Liver (tissue), 9 donors: ENCODE data around the gene SETD6. TPM values are rescaled to one million over a fixed set of nuclear protein-coding genes. Genes with fewer than 3 reads are reported as not detected.

Experiments used
- DNase-seq: peaks from one replicate; pipeline ENCODE4 v3.0.0-alpha.2; 2017; ENCODE audit warnings: low spot score
- H3K27ac ChIP-seq, 2 donors: one replicate each; pipeline ENCODE4 v1.7.0; 2013; ENCODE audit warnings: inconsistent platforms in 2 of 2, low read length in 2 of 2, control low read depth in 1 of 2, low read depth in 1 of 2, mild to moderate bottlenecking in 1 of 2
- H3K27me3 ChIP-seq, 4 donors: one replicate each; pipeline versions ENCODE4 v1.6.1 to v1.7.0; 2013; ENCODE audit warnings: low read length in 3 of 4, inconsistent platforms in 1 of 4, mild to moderate bottlenecking in 1 of 4, moderate library complexity in 1 of 4; ENCODE audit not compliant: control insufficient read depth in 4 of 4, insufficient read depth in 4 of 4
- H3K36me3 ChIP-seq, 4 donors: one replicate each; pipeline versions ENCODE4 v1.6.1 to v1.7.0; 2013; ENCODE audit warnings: low read length in 3 of 4, mild to moderate bottlenecking in 3 of 4, low read depth in 1 of 4, moderate library complexity in 1 of 4; ENCODE audit not compliant: control insufficient read depth in 4 of 4, insufficient read depth in 3 of 4
- H3K4me1 ChIP-seq, 4 donors: one replicate each; pipeline versions ENCODE4 v1.6.1 to v1.7.0; 2013; ENCODE audit warnings: low read length in 3 of 4, mild to moderate bottlenecking in 3 of 4, moderate library complexity in 1 of 4; ENCODE audit not compliant: control insufficient read depth in 4 of 4, insufficient read depth in 4 of 4
- H3K4me3 ChIP-seq, 3 donors: one replicate each; pipeline versions ENCODE4 v1.6.1 to v1.7.0; 2013; ENCODE audit warnings: low read length in 3 of 3, control low read depth in 1 of 3, low read depth in 1 of 3, mild to moderate bottlenecking in 1 of 3
- H3K9ac ChIP-seq, 2 donors: one replicate each; pipeline ENCODE4 v1.7.0; 2013; ENCODE audit warnings: low read length in 2 of 2, mild to moderate bottlenecking in 2 of 2, moderate library complexity in 2 of 2, control low read depth in 1 of 2, low read depth in 1 of 2
- H3K9me3 ChIP-seq, 4 donors: one replicate each; pipeline versions ENCODE4 v1.6.1 to v1.7.0; 2013; ENCODE audit warnings: low read length in 3 of 4; ENCODE audit not compliant: control insufficient read depth in 4 of 4
- CTCF ChIP-seq: fragments of 150-350 bp; IDR thresholded peaks from 2 replicates; pipeline ENCODE4 v1.5.1; 2017; ENCODE audit warnings: improper control_type of control experiment, low read depth, low read length; ENCODE audit not compliant: missing input control
- FOXA1 ChIP-seq: IDR thresholded peaks from 2 replicates; pipeline ENCODE4 v1.6.1; 2016; ENCODE audit warnings: antibody characterized with exemption
- FOXA2 ChIP-seq: IDR thresholded peaks from 2 replicates; pipeline ENCODE4 v1.6.1; 2016; ENCODE audit warnings: antibody characterized with exemption
- GABPA ChIP-seq, 2 donors: IDR thresholded peaks in 1 of 2; conservative IDR thresholded peaks in 1 of 2; 2 replicates each; pipeline ENCODE4 v1.6.1; 2016; ENCODE audit warnings: antibody characterized with exemption in 2 of 2, mild to moderate bottlenecking in 1 of 2, moderate library complexity in 1 of 2
- HNF4A ChIP-seq, 2 donors: conservative IDR thresholded peaks; 2 replicates each; pipeline ENCODE4 v1.6.1; 2016; ENCODE audit warnings: antibody characterized with exemption in 2 of 2, mild to moderate bottlenecking in 2 of 2
- HNF4G ChIP-seq: IDR thresholded peaks from 2 replicates; pipeline ENCODE4 v1.6.1; 2016; ENCODE audit warnings: antibody characterized with exemption
- JUND ChIP-seq, 2 donors: IDR thresholded peaks; 2 replicates each; pipeline ENCODE4 v1.6.1; 2016; ENCODE audit warnings: antibody characterized with exemption in 2 of 2
- MAX ChIP-seq: IDR thresholded peaks from 2 replicates; pipeline ENCODE4 v1.6.1; 2016; ENCODE audit warnings: antibody characterized with exemption
- NR2F2 ChIP-seq: IDR thresholded peaks from 2 replicates; pipeline ENCODE4 v1.6.1; 2016; ENCODE audit warnings: antibody characterized with exemption
- RAD21 ChIP-seq, 2 donors: IDR thresholded peaks; 2 replicates each; pipeline ENCODE4 v1.6.1; 2016; ENCODE audit warnings: antibody characterized with exemption in 2 of 2, mild to moderate bottlenecking in 2 of 2
- RXRA ChIP-seq, 2 donors: IDR thresholded peaks; 2 replicates each; pipeline ENCODE4 v1.6.1; 2017 to 2018; ENCODE audit warnings: antibody characterized with exemption in 2 of 2, mild to moderate bottlenecking in 1 of 2
- SP1 ChIP-seq: IDR thresholded peaks from 2 replicates; pipeline ENCODE4 v1.6.1; 2018; ENCODE audit warnings: antibody characterized with exemption, mild to moderate bottlenecking
- TAF1 ChIP-seq: conservative IDR thresholded peaks from 2 replicates; pipeline ENCODE4 v1.6.1; 2016; ENCODE audit warnings: antibody characterized with exemption, mild to moderate bottlenecking
- YY1 ChIP-seq: IDR thresholded peaks from 2 replicates; pipeline ENCODE4 v1.6.1; 2016; ENCODE audit warnings: antibody characterized with exemption, mild to moderate bottlenecking
- WGBS: extraction: QIAGEN DNeasy Blood & Tissue Kit; methylation state at CpG from one replicate; pipeline ENCODE4 v1.1.7; 2013; 5-methylcytosine and 5-hydroxymethylcytosine counted together
- polyA plus RNA-seq, 2 donors: library from polyadenylated mRNA; stranded (reverse) in 1 of 2; unstranded in 1 of 2; fragments of 200-250 nt in 1 of 2; fragments of >200 nt in 1 of 2; fragmentation: Nextera tagmentation in 1 of 2; extraction: Ambion mirVana in 1 of 2; gene quantifications; one replicate each; pipeline versions ENCODE4 v1.2.1 to v1.2.3, GENCODE V29; 2013 to 2015
- total RNA-seq, 2 donors: library from RNA; depleted of rRNA; stranded (reverse); fragments of >200 nt; gene quantifications; one replicate each; pipeline ENCODE4 v1.2.3, GENCODE V29; 2014
- TF ChIP-seq, protein P1 (sequence below): IDR thresholded peaks from 2 replicates; pipeline ENCODE4 v1.6.1; 2016; ENCODE audit warnings: antibody characterized with exemption
- TF ChIP-seq, protein P2 (sequence below): IDR thresholded peaks from 2 replicates; pipeline ENCODE4 v1.6.1; 2016; ENCODE audit warnings: antibody characterized with exemption
- donor health status: healthy.
- donor health status: healthy.
- donor health status: healthy.
- donor health status: healthy.
- donor health status: healthy.

The SETD6 gene
- total and polyA plus RNA-seq, 4 donors: 6.9 to 17.7 (median 10.2) TPM

- no peak for TF ChIP-seq FOXA1
- no peak for TF ChIP-seq YY1
- TF ChIP-seq, protein P1, sequence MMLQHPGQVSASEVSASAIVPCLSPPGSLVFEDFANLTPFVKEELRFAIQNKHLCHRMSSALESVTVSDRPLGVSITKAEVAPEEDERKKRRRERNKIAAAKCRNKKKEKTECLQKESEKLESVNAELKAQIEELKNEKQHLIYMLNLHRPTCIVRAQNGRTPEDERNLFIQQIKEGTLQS: no peak
- TF ChIP-seq, protein P2, sequence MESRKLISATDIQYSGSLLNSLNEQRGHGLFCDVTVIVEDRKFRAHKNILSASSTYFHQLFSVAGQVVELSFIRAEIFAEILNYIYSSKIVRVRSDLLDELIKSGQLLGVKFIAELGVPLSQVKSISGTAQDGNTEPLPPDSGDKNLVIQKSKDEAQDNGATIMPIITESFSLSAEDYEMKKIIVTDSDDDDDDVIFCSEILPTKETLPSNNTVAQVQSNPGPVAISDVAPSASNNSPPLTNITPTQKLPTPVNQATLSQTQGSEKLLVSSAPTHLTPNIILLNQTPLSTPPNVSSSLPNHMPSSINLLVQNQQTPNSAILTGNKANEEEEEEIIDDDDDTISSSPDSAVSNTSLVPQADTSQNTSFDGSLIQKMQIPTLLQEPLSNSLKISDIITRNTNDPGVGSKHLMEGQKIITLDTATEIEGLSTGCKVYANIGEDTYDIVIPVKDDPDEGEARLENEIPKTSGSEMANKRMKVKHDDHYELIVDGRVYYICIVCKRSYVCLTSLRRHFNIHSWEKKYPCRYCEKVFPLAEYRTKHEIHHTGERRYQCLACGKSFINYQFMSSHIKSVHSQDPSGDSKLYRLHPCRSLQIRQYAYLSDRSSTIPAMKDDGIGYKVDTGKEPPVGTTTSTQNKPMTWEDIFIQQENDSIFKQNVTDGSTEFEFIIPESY: no peak
- TF ChIP-seq HNF4G: no peak
These were observed 42.5 kb upstream of the SETD6 start (continued) for GRCh38 chr16:58472827-58473226.

- H3K27ac ChIP-seq: no peak overlapping the region
- 81% methylated on average over 10 of the region's 10 CpGs for WGBS
- no peak for TF ChIP-seq RXRA (IDR thresholded peaks at IDR 0.05)
- TF ChIP-seq JUND (IDR thresholded peaks at IDR 0.05): no peak
- TF ChIP-seq NR2F2: no peak
- no peak for TF ChIP-seq GABPA (IDR thresholded peaks at IDR 0.05 in 1 of 2, conservative IDR thresholded peaks at IDR 0.05 in 1 of 2)
These were observed 41.0 kb upstream of the SETD6 start for GRCh38 chr16:58474296-58474695.

GRCh38 chr16:58475091-58475619 is 40.2 kb upstream of the SETD6 start:
- Histone ChIP-seq H3K4me1 (no peaks in the 10 kb centered on the region), H3K9me3 (no peaks in the 10 kb centered on the region), H3K9ac (no peak overlapping the region), H3K36me3 (no peaks in the 10 kb centered on the region), H3K4me3 (no peak overlapping the region), H3K27me3 (no peaks in the 10 kb centered on the region), H3K27ac (no peak overlapping the region)
- 63% methylated on average over 4 of the region's 4 CpGs for WGBS
- no peak for TF ChIP-seq MAX
- no peak for TF ChIP-seq NR2F2
- no peak for TF ChIP-seq CTCF
- TF ChIP-seq GABPA (IDR thresholded peaks at IDR 0.05 in 1 of 2, conservative IDR thresholded peaks at IDR 0.05 in 1 of 2): no peak
- no peak for DNase-seq

More at GRCh38 chr16:58474296-58474695, 41.0 kb upstream of the SETD6 start:
- DNase-seq: no peak
- no peaks in the 10 kb centered on the region for H3K4me1 ChIP-seq
- H3K4me3 ChIP-seq: no peak overlapping the region
- H3K9ac ChIP-seq: no peak overlapping the region
- H3K27me3 ChIP-seq: no peaks in the 10 kb centered on the region
- H3K9me3 ChIP-seq: no peaks in the 10 kb centered on the region
- H3K36me3 ChIP-seq: no peaks in the 10 kb centered on the region

- no peak overlapping the region for H3K27ac ChIP-seq
- no peaks in the 10 kb centered on the region for H3K4me1 ChIP-seq
- no peaks in the 10 kb centered on the region for H3K27me3 ChIP-seq
- no peak for TF ChIP-seq NR2F2
- TF ChIP-seq YY1: no peak
- TF ChIP-seq SP1: no peak
- no peak for TF ChIP-seq HNF4A (conservative IDR thresholded peaks at IDR 0.05)
- TF ChIP-seq HNF4G: no peak
- no peak for TF ChIP-seq RAD21 (IDR thresholded peaks at IDR 0.05)
- TF ChIP-seq CTCF: no peak
- no peak for TF ChIP-seq FOXA1
- TF ChIP-seq TAF1: no peak
- TF ChIP-seq FOXA2: no peak
- no peak for TF ChIP-seq GABPA (IDR thresholded peaks at IDR 0.05 in 1 of 2, conservative IDR thresholded peaks at IDR 0.05 in 1 of 2)
These were observed 38.5 kb upstream of the SETD6 start for GRCh38 chr16:58476791-58477190.

More at GRCh38 chr16:58476791-58477190, 38.5 kb upstream of the SETD6 start:
- DNase-seq: no peak
- Histone ChIP-seq H3K9ac (no peak overlapping the region), H3K36me3 (no peaks in the 10 kb centered on the region), H3K4me3 (no peak overlapping the region), H3K9me3 (no peaks in the 10 kb centered on the region)
- WGBS: 80% methylated on average over 1 of the region's 1 CpG
